ENCODE data around the gene F10. TPM values are rescaled to one million over a fixed set of nuclear protein-coding genes. Genes with fewer than 3 reads are reported as not detected.

Gene F10
- total RNA-seq, 1 donor from 2014 or later: 0.60 TPM

DNA sequence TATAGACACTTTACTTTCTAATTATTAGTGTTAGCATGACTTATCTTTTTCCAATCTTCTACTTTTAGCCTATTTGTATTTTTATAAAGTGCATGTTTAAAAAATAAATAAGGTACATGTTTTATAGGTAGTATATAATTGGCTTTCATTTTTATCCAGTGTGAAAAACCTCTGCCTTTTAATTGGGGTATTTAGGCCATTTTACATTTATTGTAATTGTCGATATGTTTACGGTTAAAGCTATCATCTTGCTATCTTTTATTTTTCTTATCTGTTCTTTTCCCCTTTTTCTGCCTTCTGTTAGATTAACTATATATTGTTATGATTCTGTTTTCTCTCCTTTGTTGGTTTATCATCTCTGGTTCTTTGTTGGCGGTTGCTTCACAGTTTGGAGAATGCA is 45.0 kb downstream of the F10 start:
- no peak for DNase-seq (ENCODE audit: low read depth in 2 of 2)

GRCh38 chr13:113168211-113168610 is 45.6 kb downstream of the F10 start:
- DNase-seq (ENCODE audit: low read depth in 2 of 2): no peak

- peak; percentile 28 to 57 for DNase-seq (ENCODE audit: low read depth in 2 of 2)
Observed at GRCh38 chr13:113169277-113170272, 47.0 kb downstream of the F10 start.

- DNase-seq (ENCODE audit: low read depth in 2 of 2): peak; percentile 82 to 88
Observed at GRCh38 chr13:113170511-113170910, 47.9 kb downstream of the F10 start.

DNA sequence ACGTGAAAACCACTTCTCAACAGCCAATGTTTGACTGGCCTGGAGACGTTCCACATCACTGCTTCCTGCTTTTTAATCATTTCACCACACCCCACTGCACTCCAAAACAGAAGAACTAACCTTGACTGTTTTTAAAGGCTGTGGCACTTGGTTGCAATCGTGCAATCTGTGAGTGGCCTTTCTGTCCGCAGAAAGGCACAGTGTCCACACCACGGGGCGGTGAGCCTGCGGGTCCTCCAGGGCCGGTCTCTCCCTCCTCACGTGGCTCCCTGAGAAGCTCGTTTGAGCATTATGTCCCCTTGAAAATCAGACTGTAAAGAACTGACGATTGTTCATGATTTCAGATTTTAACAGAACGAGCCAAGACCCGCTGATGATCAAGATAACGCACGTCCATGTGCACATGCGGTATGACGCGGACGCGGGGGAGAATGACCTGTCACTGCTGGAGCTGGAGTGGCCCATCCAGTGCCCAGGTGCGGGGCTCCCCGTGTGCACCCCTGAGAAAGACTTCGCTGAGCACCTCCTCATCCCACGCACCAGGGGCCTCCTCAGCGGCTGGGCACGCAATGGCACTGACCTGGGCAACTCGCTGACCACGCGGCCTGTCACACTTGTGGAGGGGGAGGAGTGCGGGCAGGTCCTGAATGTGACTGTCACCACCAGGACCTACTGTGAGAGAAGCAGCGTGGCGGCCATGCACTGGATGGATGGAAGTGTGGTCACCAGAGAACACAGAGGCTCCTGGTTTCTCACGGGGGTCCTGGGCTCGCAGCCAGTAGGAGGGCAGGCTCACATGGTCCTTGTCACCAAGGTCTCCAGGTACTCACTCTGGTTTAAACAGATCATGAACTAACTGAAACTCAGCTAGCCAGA is 48.9 kb downstream of the F10 start:
- DNase-seq (ENCODE audit: low read depth in 2 of 2): no peak

DNA sequence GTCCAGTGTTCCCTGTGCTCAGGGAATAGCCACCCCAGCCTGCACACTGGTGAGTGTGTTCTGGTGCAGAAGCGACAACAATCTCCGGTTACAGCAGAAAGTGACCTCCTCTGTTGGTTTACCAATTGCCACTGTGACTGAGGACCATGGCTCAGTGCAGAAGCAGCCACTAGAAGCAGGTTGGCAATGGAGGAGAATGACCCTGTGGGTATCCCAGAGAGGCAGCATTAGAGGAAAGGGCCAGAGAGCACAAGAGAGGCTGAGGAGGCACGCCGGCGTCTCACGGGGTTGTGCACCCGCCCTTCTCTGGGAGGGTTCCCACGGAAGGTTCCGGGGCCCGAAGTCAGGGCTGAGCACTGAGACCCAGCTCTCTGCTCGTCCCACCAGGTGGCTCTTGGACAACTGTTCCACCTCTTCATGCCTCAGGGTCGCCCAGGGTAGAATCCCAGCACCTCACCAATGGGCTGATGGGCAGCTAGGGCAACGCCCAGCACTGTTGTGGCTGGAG is 49.9 kb downstream of the F10 start:
- DNase-seq (ENCODE audit: low read depth in 2 of 2): no peak

GRCh38 chr13:113176280-113176679 is 53.7 kb downstream of the F10 start:
- DNase-seq (ENCODE audit: low read depth in 2 of 2): no peak

DNA sequence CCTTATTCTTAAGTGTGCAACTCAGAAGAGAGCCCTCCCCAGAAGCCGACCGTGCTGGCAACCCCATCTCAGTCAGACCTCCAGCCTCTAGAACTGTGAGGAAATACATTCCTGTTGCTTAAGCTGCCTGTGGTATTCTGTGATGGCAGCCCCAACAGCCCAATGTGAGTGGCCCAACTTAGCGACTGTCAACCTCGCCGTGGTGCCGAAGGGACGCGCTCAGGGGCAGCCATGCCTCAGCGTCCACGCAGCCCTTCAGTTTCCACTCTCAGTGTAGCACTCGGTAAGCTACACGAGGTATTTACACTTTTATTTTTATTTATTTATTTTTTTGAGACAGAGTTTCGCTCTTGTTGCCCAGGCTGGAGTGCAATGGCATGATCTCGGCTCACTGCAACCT is 54.2 kb downstream of the F10 start:
- DNase-seq (ENCODE audit: low read depth in 2 of 2): no peak

DNA sequence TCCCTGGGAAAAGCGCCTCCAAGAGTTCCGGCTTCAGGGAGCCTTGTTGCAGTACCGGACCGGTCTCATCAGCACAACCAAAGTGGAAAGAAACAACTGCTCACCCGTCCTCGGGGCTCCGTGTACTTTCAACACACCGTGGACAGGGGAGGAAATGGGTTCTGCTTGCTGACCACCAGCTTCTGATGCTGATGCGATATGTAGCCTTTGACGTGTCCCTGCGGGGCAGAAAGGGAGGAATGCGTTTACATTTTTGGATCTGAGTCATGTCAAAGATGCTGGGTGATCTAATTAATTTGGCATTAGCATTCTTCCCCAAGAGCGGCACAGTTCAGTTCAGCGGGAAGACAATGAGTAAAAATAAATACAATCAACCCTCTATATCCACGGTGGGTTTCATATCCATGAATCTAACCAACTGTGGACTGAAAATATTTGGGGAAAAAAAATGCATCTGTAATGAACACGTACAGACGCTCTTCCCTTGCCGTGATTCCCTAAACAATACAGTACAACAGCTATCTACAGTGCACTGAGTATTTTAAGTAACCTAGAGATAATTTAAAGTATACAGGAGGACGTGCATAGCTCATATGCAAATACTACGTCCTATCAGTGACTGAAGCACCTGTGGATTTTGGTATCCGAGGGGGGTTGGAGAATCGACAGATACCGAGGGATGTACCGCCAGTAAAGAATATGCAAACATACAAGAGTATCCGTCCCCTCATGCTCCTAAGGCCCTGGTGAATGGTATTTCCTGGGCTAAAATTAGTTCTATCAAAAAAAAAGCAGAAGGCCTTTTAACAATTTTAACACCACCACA is 55.7 kb downstream of the F10 start:
- peak in 1 of 2 donors; percentile 86 for DNase-seq (ENCODE audit: low read depth in 2 of 2)

DNA sequence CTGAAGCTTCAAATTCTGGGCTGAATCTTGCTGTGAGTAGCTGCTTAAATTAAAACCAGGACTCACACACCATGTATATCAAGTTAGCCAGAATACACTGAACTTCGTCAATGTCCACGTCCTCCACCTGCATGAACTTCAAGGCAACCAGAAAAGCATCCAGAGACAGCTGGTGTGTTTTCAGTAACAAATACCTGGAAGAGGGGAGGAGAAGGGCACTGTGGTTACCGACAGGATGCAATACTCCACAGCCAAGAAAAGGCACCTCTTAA is 56.2 kb downstream of the F10 start:
- DNase-seq (ENCODE audit: low read depth in 2 of 2): peak in 1 of 2 donors; percentile 19

- DNase-seq (ENCODE audit: low read depth in 2 of 2): peak in 1 of 2 donors; percentile 75
Observed at GRCh38 chr13:113179374-113180230, 57.0 kb downstream of the F10 start.

DNA sequence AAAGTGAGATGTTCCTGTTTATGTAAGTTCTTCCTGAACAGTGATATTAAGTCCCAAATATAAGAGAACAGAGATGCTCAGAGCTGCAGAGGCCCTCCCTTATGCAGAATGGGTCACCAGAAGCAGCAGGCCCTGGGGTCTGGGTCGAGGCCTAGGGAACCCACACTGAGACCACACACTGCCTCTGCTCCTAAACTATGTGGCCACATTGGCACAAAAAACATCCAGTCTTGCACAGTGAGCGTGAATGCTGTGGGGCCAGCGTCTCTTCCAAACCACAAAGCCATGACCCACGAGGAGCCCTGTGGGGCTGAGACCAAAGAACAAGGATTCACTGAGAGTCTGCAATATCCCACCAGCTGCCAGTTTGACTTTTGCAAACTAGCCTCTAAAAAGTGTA is 59.4 kb downstream of the F10 start:
- no peak for DNase-seq (ENCODE audit: low read depth in 2 of 2)

DNA sequence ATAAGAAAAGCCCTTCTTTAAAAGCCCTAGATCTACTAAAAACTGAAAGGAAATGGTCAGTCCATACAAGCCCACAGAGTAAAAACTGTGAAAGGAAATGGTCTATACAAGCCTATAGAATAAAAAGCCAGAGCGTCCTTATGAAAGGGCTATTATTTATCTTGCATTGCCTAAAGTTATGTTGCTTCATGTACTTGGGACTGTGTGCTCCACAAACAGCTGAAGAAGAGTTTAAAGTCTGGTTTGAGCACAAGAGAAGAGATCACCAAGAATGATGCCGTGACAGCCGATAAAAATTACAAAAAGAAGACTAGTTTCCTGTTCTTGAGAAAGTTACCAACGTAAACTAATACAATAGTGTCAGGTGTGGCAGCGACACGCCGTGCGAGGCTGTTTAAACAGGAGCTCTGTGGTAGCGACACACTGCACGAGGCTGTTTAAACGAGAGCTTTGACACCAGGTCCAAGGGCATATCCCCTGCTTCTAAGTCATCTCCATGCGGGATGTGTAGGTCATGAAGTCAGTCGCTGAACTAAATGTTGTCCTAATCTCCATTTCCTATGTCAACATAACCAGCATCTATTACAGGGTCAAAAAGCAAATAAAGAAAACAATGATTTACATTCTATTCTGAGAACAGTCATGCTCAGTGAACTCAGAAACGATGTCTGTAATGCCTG is 61.0 kb downstream of the F10 start:
- DNase-seq (ENCODE audit: low read depth in 2 of 2): peak; percentile 14 to 48

DNA sequence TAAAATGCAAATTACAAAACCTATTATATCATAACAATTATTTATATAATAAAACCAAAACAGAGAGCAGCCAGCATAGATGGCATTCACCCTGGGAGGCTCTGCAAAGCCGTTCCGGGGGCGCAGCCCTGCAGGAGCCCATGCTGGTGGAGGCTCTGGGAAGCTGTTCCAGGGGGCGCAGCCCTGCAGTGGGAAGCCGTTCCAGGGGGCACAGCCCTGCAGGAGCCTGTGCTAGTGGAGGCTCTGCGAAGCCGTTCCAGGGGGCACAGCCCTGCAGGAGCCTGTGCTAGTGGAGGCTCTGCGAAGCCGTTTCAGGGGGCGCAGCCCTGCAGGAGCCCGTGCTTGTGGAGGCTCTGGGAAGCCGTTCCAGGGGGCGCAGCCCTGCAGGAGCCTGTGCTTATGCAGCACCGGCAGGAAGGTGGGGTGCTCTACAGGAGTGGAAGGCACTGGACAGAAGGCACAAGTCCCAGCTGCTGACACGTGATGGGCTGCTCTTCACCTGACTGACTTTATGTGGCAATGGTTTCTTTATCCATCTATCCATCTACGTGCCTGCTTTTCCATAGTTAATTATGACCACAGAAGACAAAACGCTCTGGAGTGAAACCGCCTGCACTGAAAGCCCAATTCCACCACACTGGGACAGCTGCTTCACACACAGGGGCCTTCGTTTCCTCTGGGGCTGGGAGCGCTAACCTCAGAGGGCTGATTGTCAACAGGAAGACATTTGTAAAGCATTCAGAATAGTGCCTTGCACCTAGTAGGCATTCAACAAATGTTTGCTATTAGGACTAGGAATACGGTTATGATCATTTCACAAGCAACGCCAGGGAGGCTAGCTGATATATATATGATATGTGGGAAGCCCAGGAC is 62.2 kb downstream of the F10 start:
- peak; percentile 10 to 38 for DNase-seq (ENCODE audit: low read depth in 2 of 2)

DNA sequence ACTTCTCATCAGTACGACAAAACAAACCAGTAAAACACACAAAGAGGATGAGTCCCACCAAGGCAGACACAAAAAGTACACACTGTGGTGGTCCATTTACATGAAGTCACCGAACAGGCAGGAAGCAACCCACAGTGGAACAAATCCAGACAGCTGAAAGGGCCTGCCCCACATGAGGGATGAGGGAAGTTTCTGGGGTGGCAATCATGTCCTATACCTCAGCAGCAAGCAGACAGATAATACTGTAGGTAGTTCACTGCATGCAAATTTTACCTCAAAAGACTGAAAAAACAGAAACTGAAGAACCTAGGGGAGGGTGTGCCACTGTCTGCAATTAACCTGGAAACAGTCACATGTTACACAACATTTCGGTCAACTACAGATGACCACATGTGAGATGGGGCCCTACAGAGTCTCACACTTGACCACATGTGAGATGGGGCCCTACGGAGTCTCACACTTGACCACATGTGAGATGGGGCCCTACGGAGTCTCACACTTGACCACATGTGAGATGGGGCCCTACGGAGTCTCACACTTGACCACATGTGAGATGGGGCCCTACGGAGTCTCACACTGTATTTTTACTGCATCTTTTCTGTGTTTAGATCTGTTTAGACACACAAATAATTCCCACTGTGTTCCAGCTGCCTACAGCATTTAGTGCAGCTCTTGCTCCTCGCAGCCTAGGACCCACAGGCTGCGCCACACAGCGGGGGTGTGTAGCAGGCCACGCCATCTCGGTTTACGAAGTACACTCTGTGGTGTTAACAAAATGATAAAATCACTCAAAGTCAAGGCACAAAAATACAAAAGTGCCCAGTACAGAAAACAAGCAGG is 63.7 kb downstream of the F10 start:
- DNase-seq (ENCODE audit: low read depth in 2 of 2): peak in 1 of 2 donors; percentile 52

GRCh38 chr13:113187263-113187669 is 64.7 kb downstream of the F10 start:
- peak; percentile 98 to 99 for DNase-seq (ENCODE audit: low read depth in 2 of 2)

DNA sequence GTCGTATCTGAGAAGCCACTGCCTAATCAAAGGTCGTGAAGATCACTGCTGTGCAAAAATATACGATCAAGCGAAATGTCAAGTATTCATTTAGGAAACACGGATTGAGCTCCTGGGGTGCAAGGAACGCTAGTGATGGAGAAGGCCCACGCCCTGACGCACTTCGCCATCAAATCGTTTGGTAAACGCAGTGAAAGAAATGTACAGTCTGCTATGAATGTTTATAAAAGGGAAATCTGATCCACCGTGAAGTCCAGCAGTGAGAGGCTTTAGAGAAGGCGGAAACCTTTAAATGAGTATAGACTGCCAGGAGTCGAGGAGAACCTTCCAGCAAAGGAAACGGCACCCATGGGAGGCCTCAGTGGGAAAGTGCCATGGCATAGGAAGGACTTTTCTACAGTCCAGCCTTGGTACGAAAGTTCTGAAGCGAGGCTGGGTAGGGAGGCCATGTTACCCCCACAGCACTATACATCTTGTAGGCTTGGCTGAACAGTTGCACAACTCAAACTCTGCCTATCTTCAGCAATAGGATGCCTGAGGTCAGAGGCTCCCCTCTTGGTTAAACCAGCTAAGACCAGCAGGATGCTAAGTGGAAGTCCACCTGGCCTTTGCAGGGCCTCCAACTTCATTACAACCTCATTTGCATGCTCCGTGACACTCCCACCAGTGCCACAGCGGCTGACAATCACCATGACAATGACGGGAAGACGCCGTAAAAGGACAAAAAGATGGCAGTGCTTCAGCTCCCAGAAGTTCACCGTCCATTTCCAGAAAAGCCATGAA is 65.5 kb downstream of the F10 start:
- no peak for DNase-seq (ENCODE audit: low read depth in 2 of 2)

Data from lung microvascular endothelial cell (primary cell).